MCF 10A (cell line): Measurements from ENCODE around the gene MIEF1. TPM values are rescaled to one million over a fixed set of nuclear protein-coding genes. Genes with fewer than 3 reads are reported as not detected.
A peak's percentile ranks its signal among the peaks of the same experiment; 100 is the strongest.

Source experiments
- BruUV-seq: library from RNA; stranded (reverse); fragments of 400-500 nt; replicated peaks from 2 replicates; lab custom pipeline; 2021; lab: Mats Ljungman, UMichigan
- CTCF ChIA-PET: fragments of 300-600 bp; sonication (Branson Sonifier 250); formaldehyde crosslinking; extraction: SDS; loops from one replicate; lab custom pipeline; 2021; ENCODE audit warnings: antibody characterized with exemption, inconsistent platforms; lab: Yijun Ruan, JAX
- POLR2A ChIA-PET: fragments of 300-600, 350-650 bp; sonication (Branson Sonifier 250); formaldehyde crosslinking; extraction: SDS; loops from one replicate; lab custom pipeline; 2020; ENCODE audit warnings: antibody characterized with exemption, inconsistent platforms; lab: Yijun Ruan, JAX
- DNase-seq: peaks from one replicate; pipeline ENCODE4 v3.0.0-alpha.2; 2018; ENCODE audit not compliant: unreplicated experiment
- H3K27ac Mint-ChIP-seq: one replicate; pipeline ENCODE4 v1.8.0; 2022; ENCODE audit warnings: mild to moderate bottlenecking, low read depth, mixed read lengths; ENCODE audit not compliant: unreplicated experiment
- H3K27me3 Mint-ChIP-seq: one replicate; pipeline ENCODE4 v1.8.0; 2022; ENCODE audit warnings: mixed read lengths; ENCODE audit not compliant: insufficient read depth, unreplicated experiment
- H3K36me3 Mint-ChIP-seq: one replicate; pipeline ENCODE4 v1.8.0; 2022; ENCODE audit warnings: mild to moderate bottlenecking, moderate library complexity, mixed read lengths; ENCODE audit not compliant: insufficient read depth, unreplicated experiment
- H3K4me1 Mint-ChIP-seq: one replicate; pipeline ENCODE4 v1.8.0; 2022; ENCODE audit warnings: mixed read lengths; ENCODE audit not compliant: insufficient read depth, unreplicated experiment
- H3K4me3 Mint-ChIP-seq: one replicate; pipeline ENCODE4 v1.8.0; 2022; ENCODE audit warnings: mild to moderate bottlenecking, moderate library complexity, mixed read lengths; ENCODE audit not compliant: unreplicated experiment
- H3K9me3 Mint-ChIP-seq: one replicate; pipeline ENCODE4 v1.8.0; 2022; ENCODE audit warnings: mixed read lengths; ENCODE audit not compliant: unreplicated experiment
- CTCF ChIP-seq: fragments of 200-600 bp; IDR thresholded peaks from one replicate; pipeline ENCODE4 v1.8.0; 2022; ENCODE audit warnings: antibody characterized with exemption, mild to moderate bottlenecking; ENCODE audit not compliant: unreplicated experiment
- intact Hi-C: fragments of 100-400 bp; cut with micrococcal nuclease; formaldehyde crosslinking; loops from 2 replicates; pipeline ENCODE4 v1.14.1; 2022
- total RNA-seq: library from RNA; stranded (reverse); gene quantifications from 2 replicates; pipeline ENCODE4 v1.2.3, GENCODE V29; 2022

The MIEF1 gene
- total RNA-seq, 1 experiment from 2014 or later, result 40.2 TPM

GRCh38 chr22:39546889-39547586 is 44.9 kb downstream of the MIEF1 start:
- Mint-ChIP-seq H3K27me3 (peaks cover 45% of the 10 kb centered on the region), H3K36me3 (no peaks in the 10 kb centered on the region), H3K4me1 (peaks cover 8% of the 10 kb centered on the region), H3K4me3 (no peak overlapping the region), H3K9me3 (no peaks in the 10 kb centered on the region), H3K27ac (no peak overlapping the region)
- intact Hi-C loops, result no loop called here
- ChIA-PET POLR2A (interaction anchor here (0.9 kb wide), 2 partner anchors 10 to 800 kb away, joined by 3 to 4 read pairs; no protein-coding TSS in a partner anchor), CTCF (interaction anchor here (0.5 to 26.5 kb wide), 4 partner anchors 9 to 484 kb away, joined by 3 to 471 read pairs (median 4); no protein-coding TSS in a partner anchor)
- DNase-seq, result peak; percentile 53
- TF ChIP-seq CTCF, result no peak
- BruUV-seq, result no TSS peak

GRCh38 chr22:39547587-39547947 is 45.5 kb downstream of the MIEF1 start:
- no peak overlapping the region for H3K27ac Mint-ChIP-seq
- H3K36me3 Mint-ChIP-seq, result no peaks in the 10 kb centered on the region
- no TSS peak for BruUV-seq
- DNase-seq, result no peak
- peaks cover 49% of the 10 kb centered on the region for H3K27me3 Mint-ChIP-seq
- TF ChIP-seq CTCF, result no peak
- POLR2A ChIA-PET, result interaction anchor here (0.9 kb wide), 2 partner anchors 11 to 799 kb away, joined by 3 to 4 read pairs; no protein-coding TSS in a partner anchor
- no peaks in the 10 kb centered on the region for H3K9me3 Mint-ChIP-seq
- no peak overlapping the region for H3K4me3 Mint-ChIP-seq
- CTCF ChIA-PET, result interaction anchor here (0.7 to 26.5 kb wide), 2 partner anchors 37 to 484 kb away, joined by 3 to 471 read pairs; no protein-coding TSS in a partner anchor
- H3K4me1 Mint-ChIP-seq, result peaks cover 8% of the 10 kb centered on the region
- intact Hi-C loops, result no loop called here

- POLR2A ChIA-PET, result no interaction called here
These were observed 51.3 kb downstream of the MIEF1 start for GRCh38 chr22:39553429-39553828.

More at GRCh38 chr22:39553429-39553828, 51.3 kb downstream of the MIEF1 start:
- no peaks in the 10 kb centered on the region for H3K9me3 Mint-ChIP-seq
- H3K27me3 Mint-ChIP-seq, result peaks cover 59% of the 10 kb centered on the region
- intact Hi-C loops, result no loop called here
- H3K36me3 Mint-ChIP-seq, result no peaks in the 10 kb centered on the region
- no peaks in the 10 kb centered on the region for H3K4me1 Mint-ChIP-seq
- CTCF ChIA-PET, result no interaction called here
- no TSS peak for BruUV-seq
- H3K4me3 Mint-ChIP-seq, result no peak overlapping the region
- DNase-seq, result no peak
- TF ChIP-seq CTCF, result no peak
- no peak overlapping the region for H3K27ac Mint-ChIP-seq
